ENCODE data around the gene DBR1.

DNA sequence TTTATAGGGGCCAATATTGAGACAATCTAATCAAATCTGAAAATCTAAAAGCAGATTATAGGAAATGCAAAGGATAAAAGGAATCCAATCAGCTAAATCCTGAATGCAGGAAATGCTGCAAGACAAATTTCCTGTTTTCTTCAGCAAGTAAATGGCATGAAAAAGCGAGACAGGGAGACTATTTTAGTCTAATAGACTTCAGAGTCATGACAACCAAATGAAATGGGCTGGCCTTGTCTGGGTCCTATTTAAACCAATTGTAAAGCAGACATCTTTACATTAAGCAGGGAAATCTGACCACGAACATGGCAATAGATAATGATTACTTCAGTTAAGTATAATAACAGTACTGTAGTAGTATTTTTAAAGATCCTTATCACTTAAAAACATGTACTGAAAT is 2.1 kb downstream of the DBR1 start:
- TF ChIP-seq POLR2AphosphoS5 (IDR thresholded peaks at IDR 0.05), result no peak
- TF ChIP-seq, protein P1, sequence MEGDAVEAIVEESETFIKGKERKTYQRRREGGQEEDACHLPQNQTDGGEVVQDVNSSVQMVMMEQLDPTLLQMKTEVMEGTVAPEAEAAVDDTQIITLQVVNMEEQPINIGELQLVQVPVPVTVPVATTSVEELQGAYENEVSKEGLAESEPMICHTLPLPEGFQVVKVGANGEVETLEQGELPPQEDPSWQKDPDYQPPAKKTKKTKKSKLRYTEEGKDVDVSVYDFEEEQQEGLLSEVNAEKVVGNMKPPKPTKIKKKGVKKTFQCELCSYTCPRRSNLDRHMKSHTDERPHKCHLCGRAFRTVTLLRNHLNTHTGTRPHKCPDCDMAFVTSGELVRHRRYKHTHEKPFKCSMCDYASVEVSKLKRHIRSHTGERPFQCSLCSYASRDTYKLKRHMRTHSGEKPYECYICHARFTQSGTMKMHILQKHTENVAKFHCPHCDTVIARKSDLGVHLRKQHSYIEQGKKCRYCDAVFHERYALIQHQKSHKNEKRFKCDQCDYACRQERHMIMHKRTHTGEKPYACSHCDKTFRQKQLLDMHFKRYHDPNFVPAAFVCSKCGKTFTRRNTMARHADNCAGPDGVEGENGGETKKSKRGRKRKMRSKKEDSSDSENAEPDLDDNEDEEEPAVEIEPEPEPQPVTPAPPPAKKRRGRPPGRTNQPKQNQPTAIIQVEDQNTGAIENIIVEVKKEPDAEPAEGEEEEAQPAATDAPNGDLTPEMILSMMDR (IDR thresholded peaks at IDR 0.05), result no peak
- no peak for TF ChIP-seq POLR2A (IDR thresholded peaks at IDR 0.05)

Data from upper lobe of left lung (tissue), 4 donors.